ENCODE results near the gene DCAF11.

DCAF11 gene

GRCh38 chr14:24162093-24162492 lies 47.5 kb downstream of the DCAF11 start:
- Histone ChIP-seq H3K27ac (peak overlapping the region; percentile 88 to 97), H3K4me3 (peak overlapping the region; percentile 80)
- peak; percentile 65 for DNase-seq (ENCODE audit: low spot score)
- TF ChIP-seq CTCF (IDR thresholded peaks at IDR 0.05): no peak

- no peak overlapping the region for H3K27ac ChIP-seq
- no peak for TF ChIP-seq CTCF (IDR thresholded peaks at IDR 0.05)
- DNase-seq (ENCODE audit: low spot score): peak; percentile 66
- no peak overlapping the region for H3K4me3 ChIP-seq
Measured at GRCh38 chr14:24164518-24164991, 50.0 kb downstream of the DCAF11 start.

GRCh38 chr14:24165785-24166184 lies 51.2 kb downstream of the DCAF11 start:
- Histone ChIP-seq H3K4me3 (no peak overlapping the region), H3K27ac (no peak overlapping the region)
- DNase-seq (ENCODE audit: low spot score): peak; percentile 67

GRCh38 chr14:24167469-24168114 lies 53.0 kb downstream of the DCAF11 start:
- Histone ChIP-seq H3K27ac (no peak overlapping the region), H3K4me3 (no peak overlapping the region)
- no peak for TF ChIP-seq CTCF (IDR thresholded peaks at IDR 0.05)
- DNase-seq (ENCODE audit: low spot score): no peak

More at GRCh38 chr14:24165785-24166184, 51.2 kb downstream of the DCAF11 start:
- TF ChIP-seq CTCF (IDR thresholded peaks at IDR 0.05): no peak

GRCh38 chr14:24171422-24172260 lies 57.1 kb downstream of the DCAF11 start, which contains the start of gene REC8:
Gene REC8 (plus strand): TSS chr14:24172080. CDS start chr14:24172553, 473 bp downstream.
- H3K4me3 ChIP-seq: peak within 1 kb of the TSS; percentile 60
- peak within 1 kb of the TSS in 1 of 2 donors; percentile 27 for H3K27ac ChIP-seq
- DNase-seq (ENCODE audit: low spot score): peak; percentile 78
- TF ChIP-seq CTCF (IDR thresholded peaks at IDR 0.05): no peak

- H3K4me3 ChIP-seq: peak overlapping the region; percentile 60
- DNase-seq (ENCODE audit: low spot score): peak; percentile 64
- no peak for TF ChIP-seq CTCF (IDR thresholded peaks at IDR 0.05)
- peak overlapping the region in 1 of 2 donors; percentile 27 for H3K27ac ChIP-seq
Measured at GRCh38 chr14:24172261-24172860, 57.8 kb downstream of the DCAF11 start.
